GM08714 (cell line): Measurements from ENCODE around the gene MGME1.

ENCODE experiments used
- H3K4me3 ChIP-seq: fragments of 200-500 bp; sonication (Bioruptor generic); 2 replicates; pipeline ENCODE4 v1.5.1; 2014; ENCODE audit warnings: mild to moderate bottlenecking, low read length, inconsistent platforms
- ZNF274 ChIP-seq: IDR thresholded peaks from 2 replicates; pipeline ENCODE4 v1.6.1; 2012; ENCODE audit warnings: mild to moderate bottlenecking, low read depth, low read length

The MGME1 gene

DNA sequence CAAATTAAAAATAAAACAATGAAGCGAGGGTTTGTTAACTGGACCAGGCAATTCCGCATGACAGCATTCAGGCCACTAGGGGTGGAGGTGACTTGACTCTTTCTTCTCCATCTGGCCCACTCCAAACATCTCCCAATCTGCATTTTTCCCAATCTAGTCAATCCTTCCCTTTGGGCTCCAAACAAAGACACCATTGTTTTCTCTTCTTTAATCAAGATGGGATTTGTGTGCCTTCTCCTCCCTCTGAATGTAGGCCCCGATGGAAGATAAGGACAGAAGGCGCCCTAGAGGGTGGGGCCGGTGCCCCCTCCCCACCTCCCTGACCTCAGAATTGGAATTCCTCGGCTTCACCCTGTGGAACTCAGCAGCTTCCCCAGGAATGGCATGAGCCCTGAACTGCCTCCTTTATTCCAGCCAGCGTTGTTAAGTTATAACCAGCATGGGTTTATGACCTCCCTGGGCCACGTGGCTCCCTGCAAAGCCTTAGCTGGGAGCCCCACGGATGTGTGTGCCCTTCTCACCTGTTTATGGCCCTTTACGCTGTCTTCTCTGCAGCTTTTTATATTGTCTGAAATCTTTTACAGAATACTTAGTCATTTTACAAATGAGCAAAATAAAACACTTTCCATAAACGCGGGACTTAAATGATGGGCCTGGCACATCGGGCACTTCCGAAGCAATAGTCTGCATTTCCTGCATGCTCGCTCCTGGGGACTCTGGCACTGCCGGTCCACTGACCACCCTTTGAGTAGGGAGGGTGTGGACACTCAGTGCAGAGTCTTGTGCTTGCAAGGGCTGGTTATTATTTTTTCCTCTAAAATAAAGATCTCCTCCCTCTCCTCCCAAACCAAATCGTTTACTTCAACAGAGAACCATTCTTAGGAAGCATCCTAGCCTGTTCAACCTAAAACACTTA is 64.4 kb downstream of the MGME1 start:
- H3K4me3 ChIP-seq: no peak overlapping the region
- TF ChIP-seq ZNF274: no peak

DNA sequence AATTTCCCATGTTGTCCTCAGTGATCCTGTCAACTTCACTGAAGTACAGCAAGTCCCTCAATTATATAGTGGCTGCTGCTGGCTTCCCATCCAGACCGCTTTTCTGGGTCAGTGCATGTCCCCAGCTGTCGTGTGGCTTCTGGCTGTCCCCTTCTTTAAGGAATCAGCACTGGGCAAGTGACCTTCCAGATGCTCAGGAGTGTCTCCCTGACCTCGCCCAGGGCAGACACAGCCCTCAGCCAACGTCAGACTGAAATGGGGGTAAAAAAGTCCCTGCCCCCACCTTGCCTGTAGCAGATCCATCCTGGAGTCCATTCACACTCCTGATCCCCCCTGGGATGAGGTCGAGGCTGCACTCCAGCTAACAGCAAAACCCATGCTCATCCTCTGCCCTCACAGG is 65.2 kb downstream of the MGME1 start:
- no peak overlapping the region for H3K4me3 ChIP-seq
- TF ChIP-seq ZNF274: no peak

DNA sequence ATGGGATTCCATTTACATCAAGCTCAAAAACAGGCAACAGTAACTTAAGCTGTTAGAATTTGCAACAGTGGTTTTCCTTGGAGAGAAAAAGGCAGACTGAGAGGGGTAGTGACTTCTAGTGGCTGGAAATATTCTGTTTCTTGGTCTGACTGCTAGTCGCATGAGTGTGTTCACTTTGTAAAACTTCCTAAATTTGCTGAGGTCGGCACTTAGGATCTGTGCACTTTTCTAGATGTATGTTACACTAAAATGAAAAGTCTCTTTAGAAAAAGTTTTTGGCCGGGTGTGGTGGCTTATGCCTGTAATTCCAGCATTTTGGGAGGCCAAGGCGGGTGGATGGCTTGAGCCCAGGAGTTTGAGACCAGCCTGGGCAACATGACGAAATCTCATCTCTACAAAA is 70.2 kb downstream of the MGME1 start:
- TF ChIP-seq ZNF274: no peak
- no peak overlapping the region for H3K4me3 ChIP-seq
